Activated CD8-positive, alpha-beta memory T cell treated with anti-CD3 and anti-CD28 coated beads for 36 hours (primary cell): ENCODE data around the gene NME3. TPM values are rescaled to one million over a fixed set of nuclear protein-coding genes. Genes with fewer than 3 reads are reported as not detected.
"Not testable (repeated sequence)": the region's sequence is repeated elsewhere in the genome, so short reads cannot be mapped to it uniquely, and the experiment has no call there.

ENCODE experiments used
- CTCF ChIA-PET: fragments of 350-600 bp; sonication (Branson Sonifier 250); formaldehyde crosslinking; loops from one replicate; lab custom pipeline; 2021; ENCODE audit warnings: antibody characterized with exemption; lab: Charles Lee
- POLR2A ChIA-PET: fragments of 350-600 bp; sonication (Branson Sonifier 250); formaldehyde crosslinking; loops from one replicate; lab custom pipeline; 2021; ENCODE audit warnings: antibody characterized with exemption; lab: Charles Lee
- total RNA-seq, 2 experiments: library from RNA; stranded (reverse); gene quantifications; one replicate each; pipeline ENCODE4 v1.2.3, GENCODE V29; 2021

NME3 gene
- total RNA-seq: 10 to 100 TPM; 27.0 to 30.0 TPM

DNA sequence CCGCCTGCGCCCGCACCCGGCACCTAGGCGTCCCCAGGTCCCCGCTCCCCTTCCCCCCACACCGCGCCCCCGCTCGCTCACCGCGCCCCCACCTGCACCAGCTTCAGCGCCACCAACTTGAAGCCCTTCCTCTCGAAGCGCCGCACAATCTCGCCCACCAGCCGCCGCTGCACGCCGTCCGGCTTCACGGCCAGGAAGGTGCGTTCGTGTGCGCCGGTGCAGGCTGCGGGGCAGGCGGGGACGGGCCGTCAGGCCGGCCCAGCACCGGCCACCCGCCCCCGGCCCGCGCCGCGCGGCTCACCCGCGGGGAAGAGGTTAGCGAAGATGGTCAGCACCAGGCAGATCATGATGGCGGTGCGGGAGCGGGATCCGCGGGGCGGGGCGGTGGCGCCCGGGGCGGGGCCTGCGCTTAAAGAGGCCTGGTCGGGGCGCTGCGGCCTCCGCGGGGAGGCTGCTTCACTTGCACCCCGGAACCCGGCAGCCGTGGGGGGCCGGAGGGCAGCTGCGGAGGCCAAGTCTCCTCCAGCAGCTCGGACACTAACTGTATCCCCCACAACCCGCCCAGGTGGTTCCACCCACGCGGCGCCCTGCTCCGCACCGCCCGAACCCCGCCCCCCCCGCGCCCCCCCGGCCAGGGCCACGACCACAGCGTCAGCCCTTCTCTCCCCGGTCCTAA lies at the start of gene NME3:
NME3 (minus strand) TSS at position 356 of the 676 bp plus-strand sequence; CDS start at position 347, 9 bp downstream.
- CTCF ChIA-PET: interaction anchor here (0.7 to 3.5 kb wide), 2 partner anchors 12 to 66 kb away, joined by 4 to 19 read pairs; partner anchors contain the start of genes NUBP2 and SPSB3

GRCh38 chr16:1820946-1821290 lies 49.6 kb upstream of the NME3 start:
- POLR2A ChIA-PET: no interaction called here
- CTCF ChIA-PET: interaction anchor here (0.6 kb wide), 1 partner anchor 68 kb away, joined by 3 read pairs; no protein-coding TSS in a partner anchor

More for the DNA sequence above, at the start of gene NME3:
- POLR2A ChIA-PET: interaction anchor here (0.8 to 5.2 kb wide), 4 partner anchors 11 to 65 kb away, joined by 3 to 42 read pairs (median 6); partner anchors contain the start of genes MAPK8IP3, NUBP2 and SPSB3

GRCh38 chr16:1820096-1820945 lies 49.0 kb upstream of the NME3 start:
- ChIA-PET POLR2A (no interaction called here), CTCF (interaction anchor here (0.6 kb wide), 1 partner anchor 69 kb away, joined by 3 read pairs; no protein-coding TSS in a partner anchor)

- ChIA-PET CTCF (no interaction called here), POLR2A (no interaction called here)
Measured at GRCh38 chr16:1819611-1820010, 48.3 kb upstream of the NME3 start.

- CTCF ChIA-PET: no interaction called here
- POLR2A ChIA-PET: no interaction called here
Measured at GRCh38 chr16:1818873-1819525, 47.7 kb upstream of the NME3 start.

DNA sequence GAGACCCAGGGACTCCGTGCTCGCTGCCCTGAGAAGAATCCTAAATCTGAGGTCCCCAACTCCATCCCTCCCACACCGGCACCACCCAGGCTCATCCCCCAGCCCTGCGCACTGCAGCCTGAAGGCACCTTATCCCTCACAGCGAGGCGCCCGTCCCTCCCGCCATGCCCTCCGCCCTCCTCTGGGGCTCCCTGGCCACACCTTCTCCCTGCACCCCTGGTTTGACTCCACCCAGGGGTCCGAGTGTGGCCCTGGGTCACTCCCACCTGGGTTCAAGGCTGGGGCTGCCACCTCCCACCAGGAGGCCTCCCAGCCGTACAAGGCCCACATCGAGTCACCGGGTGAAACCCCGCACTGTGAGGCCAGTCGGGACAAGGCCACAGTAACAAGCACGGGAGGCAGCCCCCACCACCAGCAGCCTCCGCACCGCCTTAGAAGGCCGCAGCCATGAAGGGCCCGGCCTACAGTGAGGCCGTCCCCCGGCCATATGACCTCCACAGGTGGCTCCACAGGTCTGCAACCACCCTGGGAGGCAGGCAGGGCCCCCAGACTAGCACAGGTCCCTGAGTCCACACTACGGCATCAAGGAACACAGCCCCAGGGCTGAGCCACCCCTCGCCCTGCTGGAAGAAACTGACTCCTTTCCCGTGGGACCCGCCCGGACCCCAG lies 47.0 kb upstream of the NME3 start:
- CTCF ChIA-PET: no interaction called here
- POLR2A ChIA-PET: no interaction called here

GRCh38 chr16:1817716-1818115 lies 46.4 kb upstream of the NME3 start:
- ChIA-PET CTCF (interaction anchor here (1.7 kb wide), 1 partner anchor 10 kb away, joined by 4 read pairs; the partner anchor contains the start of gene FAHD1), POLR2A (no interaction called here)

DNA sequence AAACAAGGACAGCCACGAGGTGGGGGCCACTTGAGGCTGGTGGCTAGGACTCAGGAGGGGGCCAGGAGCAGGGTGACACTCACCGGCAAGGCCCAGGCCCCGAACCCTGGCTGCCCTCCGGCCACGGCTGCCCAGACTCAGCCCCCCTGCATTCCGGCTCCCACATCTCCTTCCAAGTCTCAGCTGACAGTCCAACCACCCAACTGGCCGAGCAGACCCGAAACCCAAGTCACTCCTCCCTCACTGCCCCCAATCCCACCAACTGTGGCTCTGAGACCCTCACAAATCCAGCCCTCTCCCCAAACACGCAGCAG lies 45.9 kb upstream of the NME3 start:
- POLR2A ChIA-PET: no interaction called here

DNA sequence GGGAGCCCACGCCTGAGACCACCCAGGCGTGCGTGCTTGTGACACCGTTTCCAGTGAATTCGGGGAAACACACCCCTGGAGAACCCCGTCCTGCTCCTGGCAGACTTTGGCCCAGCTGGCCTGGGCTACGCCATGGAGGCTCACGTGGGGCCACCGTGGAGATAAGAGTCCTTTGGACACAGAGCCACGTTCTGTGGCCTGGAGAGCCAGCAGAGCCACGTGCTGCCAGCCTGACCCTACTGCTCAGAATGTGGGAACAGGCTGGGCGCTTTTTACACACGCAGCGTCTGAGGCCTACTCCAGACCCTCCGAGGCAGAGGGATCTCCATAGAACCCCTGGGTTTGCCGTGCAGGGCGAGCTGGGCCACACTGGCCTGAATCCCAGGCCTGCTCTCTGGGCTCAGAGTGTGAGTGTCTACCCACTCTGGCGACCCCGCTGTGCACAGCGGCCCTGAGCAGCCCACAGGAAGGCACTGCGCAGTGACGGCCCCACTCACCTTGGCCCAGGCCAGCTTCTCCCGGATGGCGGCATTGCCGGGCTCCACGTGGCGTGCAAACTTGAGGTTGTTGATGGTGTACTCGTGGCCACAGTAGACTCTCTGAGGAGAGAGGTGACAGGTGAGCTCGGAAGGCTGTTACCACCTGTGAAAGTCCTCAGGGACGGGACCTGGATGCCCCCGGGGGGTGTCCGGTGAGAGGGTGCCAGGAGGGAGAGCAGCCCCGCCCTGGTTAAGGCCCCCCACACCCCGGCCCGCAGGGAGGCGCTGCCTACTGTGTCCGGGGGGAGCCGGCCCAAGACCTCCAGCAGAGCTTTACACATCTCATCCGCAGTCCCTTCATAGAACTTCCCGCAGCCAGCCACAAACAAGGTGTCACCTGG lies 45.3 kb upstream of the NME3 start:
- POLR2A ChIA-PET: no interaction called here
- CTCF ChIA-PET: interaction anchor here (1.7 kb wide), 1 partner anchor 11 kb away, joined by 4 read pairs; the partner anchor contains the start of gene FAHD1

More for the DNA sequence above, 45.9 kb upstream of the NME3 start:
- CTCF ChIA-PET: interaction anchor here (1.7 kb wide), 1 partner anchor 10 kb away, joined by 4 read pairs; the partner anchor contains the start of gene FAHD1

GRCh38 chr16:1815461-1815860 lies 44.1 kb upstream of the NME3 start:
- ChIA-PET POLR2A (no interaction called here), CTCF (no interaction called here)

DNA sequence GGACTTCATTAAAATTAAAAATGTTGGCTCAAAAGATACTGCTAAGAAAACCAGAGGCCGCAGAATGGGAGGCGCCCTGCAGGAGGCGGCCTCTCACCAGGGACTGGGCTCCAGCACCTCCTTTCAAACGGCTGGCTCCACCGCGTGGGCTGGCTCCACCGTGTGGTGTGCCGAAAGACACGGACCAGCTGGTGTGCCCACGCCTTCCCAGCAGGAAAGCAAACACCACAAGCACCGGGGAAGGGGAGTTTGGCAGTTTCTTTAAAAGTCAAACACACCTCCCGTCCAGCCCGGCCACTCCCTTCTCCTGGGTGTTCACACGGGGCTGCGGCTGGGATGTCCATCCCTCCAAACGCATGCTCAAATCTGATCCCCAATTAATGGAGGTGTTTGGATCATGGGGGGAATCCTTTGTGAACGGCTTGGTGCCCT lies 41.4 kb upstream of the NME3 start:
- CTCF ChIA-PET: no interaction called here
- POLR2A ChIA-PET: no interaction called here

DNA sequence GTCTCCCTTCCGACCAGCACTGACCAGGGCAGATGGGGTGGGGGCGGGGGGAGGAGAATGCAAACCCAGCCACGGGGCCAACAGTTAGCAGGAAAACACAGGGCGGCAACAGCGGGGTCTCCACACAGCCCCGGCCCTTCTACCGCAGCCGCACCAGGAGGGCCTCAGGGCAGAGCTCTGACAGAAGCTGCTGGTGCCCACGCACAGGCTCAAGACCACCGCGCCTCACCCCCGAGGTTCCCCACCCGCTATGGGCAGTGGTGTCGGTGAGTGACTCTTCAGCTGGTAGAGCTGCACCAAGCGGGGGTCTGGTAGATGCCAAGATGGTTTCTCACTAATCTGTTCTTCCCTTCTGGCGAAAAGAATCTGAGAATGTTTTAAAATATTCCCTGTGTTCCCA lies 39.2 kb upstream of the NME3 start:
- ChIA-PET POLR2A (no interaction called here), CTCF (no interaction called here)

DNA sequence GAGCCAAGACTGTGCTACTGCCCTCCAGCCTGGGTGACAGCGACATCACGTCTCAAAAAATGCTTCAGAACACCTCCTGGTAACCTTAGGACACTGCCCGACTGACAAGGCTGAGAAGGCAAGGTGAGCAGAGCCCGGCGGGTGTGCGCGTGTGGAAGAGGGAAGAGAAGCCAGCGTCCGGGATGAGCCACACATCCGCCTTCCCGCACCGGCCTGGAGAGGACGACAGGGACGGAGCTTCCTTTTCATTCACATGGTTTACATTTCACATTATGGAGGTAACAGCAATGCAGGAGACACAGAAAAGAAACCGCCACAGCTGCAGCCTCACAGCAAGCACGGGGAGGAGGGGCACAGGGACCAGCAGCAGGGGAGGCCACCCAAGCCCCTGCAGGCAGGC lies 38.8 kb upstream of the NME3 start:
- ChIA-PET POLR2A (no interaction called here), CTCF (no interaction called here)

GRCh38 chr16:1809281-1809801 lies 38.0 kb upstream of the NME3 start:
- ChIA-PET CTCF (no interaction called here), POLR2A (no interaction called here)

DNA sequence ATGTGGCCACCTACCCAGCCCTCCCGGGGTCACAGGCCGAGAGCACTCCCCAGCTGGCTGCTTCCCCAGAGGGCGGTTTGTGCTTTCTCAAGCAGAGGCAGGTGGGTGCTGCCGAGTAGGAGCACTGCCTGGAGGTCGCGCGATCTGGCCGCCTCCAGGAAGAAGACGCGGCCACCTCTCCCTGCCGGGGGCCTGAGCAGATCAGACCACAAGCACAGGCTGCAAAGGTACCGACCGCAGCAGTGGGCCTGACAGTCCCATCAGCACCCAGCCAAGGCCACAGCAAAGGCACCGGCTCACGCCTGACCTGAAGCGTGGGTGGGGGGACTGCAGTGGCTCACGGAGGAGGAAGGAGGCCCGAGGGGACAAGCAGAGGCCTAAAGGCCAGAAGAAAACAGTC lies 37.3 kb upstream of the NME3 start:
- ChIA-PET POLR2A (no interaction called here), CTCF (no interaction called here)

GRCh38 chr16:1807626-1808025 lies 36.3 kb upstream of the NME3 start:
- POLR2A ChIA-PET: no interaction called here
- CTCF ChIA-PET: no interaction called here

DNA sequence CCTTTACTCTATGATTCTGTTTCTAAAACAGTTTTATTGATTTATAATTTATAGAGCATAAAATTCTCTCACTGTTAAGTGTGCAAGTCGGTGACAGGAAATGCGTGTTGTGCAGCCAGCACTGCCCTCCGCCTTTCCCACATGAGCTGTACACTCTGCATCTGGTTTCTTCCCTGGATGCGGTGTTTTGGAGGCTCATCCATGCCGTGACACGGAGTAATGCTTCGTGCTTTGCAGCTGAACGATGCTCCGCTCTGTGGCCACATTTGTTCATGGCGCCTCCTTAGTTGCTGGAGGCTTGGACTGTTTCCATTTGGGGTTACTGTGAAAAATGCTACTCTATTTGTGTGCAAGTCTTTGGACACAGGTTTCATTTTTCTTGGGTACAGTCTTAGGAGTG lies 29.4 kb upstream of the NME3 start:
- ChIA-PET CTCF (no interaction called here), POLR2A (no interaction called here)

- POLR2A ChIA-PET, CTCF ChIA-PET: not testable (repeated sequence)
Measured at GRCh38 chr16:1799263-1799662, 27.9 kb upstream of the NME3 start.
